Activated CD8-positive, alpha-beta memory T cell treated with anti-CD3 and anti-CD28 coated beads, Interleukin-2, amount 10 ng/mL, durations not matched to agents 7 days and 5 days (primary cell): Measurements from ENCODE around the gene ATIC. TPM values are rescaled to one million over a fixed set of nuclear protein-coding genes. Genes with fewer than 3 reads are reported as not detected.

Experiments
- ATAC-seq: fragments of 150-1000 bp; cut with Tn5 transposase; one replicate; pipeline ENCODE4 v1.10.0; 2021; ENCODE audit warnings: moderate library complexity
- CTCF ChIA-PET: fragments of 350-600 bp; sonication (Branson Sonifier 250); formaldehyde crosslinking; loops from one replicate; lab custom pipeline; 2021; ENCODE audit warnings: antibody characterized with exemption; lab: Charles Lee
- DNase-seq: peaks from one replicate; pipeline ENCODE4 v3.0.0-alpha.2; 2020
- H3K27ac Mint-ChIP-seq: one replicate; pipeline ENCODE4 v1.8.0; 2021; ENCODE audit warnings: mild to moderate bottlenecking, mixed read lengths
- H3K27me3 Mint-ChIP-seq: one replicate; pipeline ENCODE4 v1.8.0; 2021; ENCODE audit warnings: mixed read lengths
- H3K36me3 Mint-ChIP-seq: one replicate; pipeline ENCODE4 v1.8.0; 2021; ENCODE audit warnings: mild to moderate bottlenecking, mixed read lengths
- H3K4me1 Mint-ChIP-seq: one replicate; pipeline ENCODE4 v1.8.0; 2021; ENCODE audit warnings: mixed read lengths
- H3K4me3 Mint-ChIP-seq: one replicate; pipeline ENCODE4 v1.8.0; 2021; ENCODE audit warnings: mild to moderate bottlenecking, moderate library complexity, mixed read lengths
- H3K9me3 Mint-ChIP-seq: one replicate; pipeline ENCODE4 v1.8.0; 2022; ENCODE audit warnings: low read depth, mixed read lengths
- total RNA-seq, 2 experiments: library from RNA; stranded (reverse); gene quantifications; one replicate each; pipeline ENCODE4 v1.2.3, GENCODE V29; 2021

Gene ATIC
- total RNA-seq, 2 experiments from 2014 or later: 166 to 224 TPM

DNA sequence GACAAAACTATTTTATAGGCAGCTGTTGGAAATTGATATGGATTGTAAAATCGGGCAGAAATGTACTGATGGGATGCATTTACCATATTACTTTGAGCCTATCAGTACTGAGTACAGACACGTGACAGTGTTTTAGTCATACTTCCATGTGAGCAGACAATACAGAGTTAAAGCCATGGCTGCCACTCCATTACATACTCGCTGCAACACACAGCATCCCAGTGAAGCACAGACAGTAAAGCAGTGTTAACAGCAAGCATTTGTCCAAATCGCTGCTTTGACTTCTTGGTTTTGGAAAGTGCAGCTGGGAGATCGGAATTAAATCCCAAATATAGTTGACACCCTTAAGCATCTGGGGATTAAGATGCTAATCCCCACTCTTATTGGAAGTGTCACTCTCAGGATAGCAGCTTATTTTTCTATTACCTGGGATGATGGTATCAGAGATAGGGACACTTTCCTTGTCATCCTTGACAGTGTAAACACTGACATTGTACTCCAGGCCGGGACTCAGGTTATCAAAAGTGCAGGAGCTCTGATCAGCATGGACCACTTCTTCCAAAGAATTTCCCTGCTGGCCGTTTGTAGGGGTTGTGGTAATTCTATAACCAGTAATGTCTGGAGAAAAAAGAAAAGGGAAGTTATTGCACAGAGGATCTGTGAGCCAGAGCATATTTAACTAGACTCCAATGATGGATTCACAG is 82.4 kb downstream of the ATIC start:
- Mint-ChIP-seq H3K9me3 (no peaks in the 10 kb centered on the region), H3K4me3 (no peak overlapping the region), H3K27me3 (peaks cover 36% of the 10 kb centered on the region), H3K4me1 (no peaks in the 10 kb centered on the region), H3K36me3 (no peaks in the 10 kb centered on the region), H3K27ac (no peak overlapping the region)
- CTCF ChIA-PET: no interaction called here
- DNase-seq (no peak), ATAC-seq (no peak)

DNA sequence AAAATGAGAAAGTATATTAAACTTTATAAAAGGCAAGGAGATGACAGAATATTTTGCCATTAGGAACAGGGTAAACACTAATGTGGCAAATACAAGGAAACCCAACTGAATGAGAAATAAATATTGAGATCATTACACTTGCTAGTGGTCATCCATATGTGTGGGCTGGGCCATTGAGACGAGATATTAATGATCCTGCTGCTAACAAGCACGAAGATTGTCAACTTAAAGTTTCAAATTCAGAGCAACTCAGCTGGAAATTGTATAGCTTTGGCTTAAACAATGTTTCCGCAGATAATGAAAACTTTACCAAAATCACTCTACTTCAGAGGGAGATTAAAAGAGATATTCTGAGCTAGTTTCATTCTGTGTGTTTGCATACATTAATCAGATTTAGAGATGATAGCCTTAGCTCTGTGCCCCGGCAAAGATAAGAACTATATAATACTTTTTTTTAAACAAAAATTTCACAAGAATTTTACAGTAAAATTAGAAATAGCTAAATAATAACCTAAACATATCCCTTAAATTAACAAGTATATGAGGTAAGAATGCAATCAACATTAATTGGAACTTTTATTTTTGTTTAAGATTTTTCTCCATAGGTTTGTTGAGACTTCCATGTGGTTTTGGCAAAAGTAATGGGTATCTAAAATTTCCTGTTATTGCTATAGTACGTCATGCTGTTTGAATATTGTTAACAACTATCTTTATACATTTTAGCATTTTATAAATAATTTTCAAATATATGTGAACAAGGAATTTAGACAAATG is 84.0 kb downstream of the ATIC start:
- H3K9me3 Mint-ChIP-seq: no peaks in the 10 kb centered on the region
- H3K27me3 Mint-ChIP-seq: peaks cover 38% of the 10 kb centered on the region
- H3K4me1 Mint-ChIP-seq: no peaks in the 10 kb centered on the region
- no peak for ATAC-seq
- no peak for DNase-seq
- H3K36me3 Mint-ChIP-seq: no peaks in the 10 kb centered on the region
- CTCF ChIA-PET: no interaction called here
- no peak overlapping the region for H3K4me3 Mint-ChIP-seq
- H3K27ac Mint-ChIP-seq: no peak overlapping the region

DNA sequence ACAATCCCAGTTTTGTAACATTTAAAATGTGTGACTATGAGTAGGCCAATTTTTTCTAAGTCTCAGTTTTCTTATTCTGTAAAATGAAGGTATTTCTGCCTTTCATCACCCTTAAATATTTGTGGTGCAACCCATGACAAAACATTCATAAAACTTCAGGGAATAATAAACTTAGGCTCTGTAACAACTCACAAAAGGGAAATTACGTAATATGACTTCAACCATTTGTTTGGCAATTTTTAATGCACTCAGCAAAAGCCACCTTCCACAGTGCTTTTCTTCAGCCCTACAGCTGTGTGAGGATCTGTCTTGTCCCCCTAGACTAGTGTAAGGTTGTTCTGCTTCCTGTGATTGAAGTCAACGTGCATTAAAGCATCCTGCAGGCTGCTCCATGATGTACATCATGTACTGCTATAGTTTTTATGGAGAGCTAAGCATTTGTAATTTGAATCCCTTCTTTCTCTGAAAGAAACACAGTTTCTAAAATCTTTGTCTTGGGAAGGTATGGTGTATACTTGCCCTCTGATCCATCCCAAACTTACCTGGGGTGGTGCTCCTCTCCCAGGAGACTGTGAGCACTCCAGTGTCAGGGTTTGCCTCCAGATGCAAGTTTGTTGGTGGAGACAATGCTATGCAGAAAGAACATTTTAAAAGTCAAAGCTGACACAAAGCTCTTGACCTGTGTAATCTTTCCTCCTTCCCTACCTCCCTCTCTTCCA is 84.9 kb downstream of the ATIC start:
- Mint-ChIP-seq H3K9me3 (no peaks in the 10 kb centered on the region), H3K4me3 (no peak overlapping the region)

DNA sequence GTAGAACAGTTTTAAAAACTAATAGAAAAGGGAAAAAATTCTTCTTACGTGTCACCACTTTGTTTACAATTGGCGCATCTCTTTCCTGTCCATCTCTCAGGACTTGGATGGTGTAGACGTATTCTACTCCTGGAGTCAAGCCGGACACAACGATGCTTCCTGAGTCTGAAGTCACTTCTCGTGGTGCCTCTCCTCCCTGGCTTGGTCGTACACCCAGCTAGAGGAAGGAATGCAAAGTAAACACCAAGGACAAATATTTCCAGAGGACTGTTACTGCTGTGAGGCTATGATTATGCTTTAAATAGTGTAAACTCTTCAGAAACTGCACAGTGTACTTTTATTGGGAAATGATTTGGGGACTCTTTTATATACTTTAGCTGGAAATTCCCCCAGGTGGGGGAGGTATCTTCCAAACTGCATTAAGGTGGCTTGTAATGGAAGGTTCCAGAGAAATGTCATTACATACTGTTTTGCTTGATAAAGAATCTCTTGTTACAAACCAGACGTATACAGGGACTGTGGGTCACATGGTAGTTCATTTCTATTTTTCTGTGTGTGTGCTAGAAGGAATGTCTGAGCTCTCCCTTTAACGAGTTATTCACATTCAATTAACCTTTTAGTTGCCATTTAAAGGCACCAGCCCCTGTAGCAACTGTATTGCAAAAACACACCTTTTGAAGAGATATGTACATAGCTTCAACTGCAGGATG is 85.9 kb downstream of the ATIC start:
- Mint-ChIP-seq H3K4me1 (peaks cover 6% of the 10 kb centered on the region), H3K27ac (no peak overlapping the region), H3K36me3 (no peaks in the 10 kb centered on the region), H3K27me3 (peaks cover 32% of the 10 kb centered on the region), H3K9me3 (no peaks in the 10 kb centered on the region), H3K4me3 (no peak overlapping the region)
- DNase-seq (no peak), ATAC-seq (no peak)
- CTCF ChIA-PET: no interaction called here

More for the DNA sequence above, 84.9 kb downstream of the ATIC start:
- Mint-ChIP-seq H3K27me3 (peaks cover 35% of the 10 kb centered on the region), H3K27ac (no peak overlapping the region), H3K4me1 (peaks cover 2% of the 10 kb centered on the region), H3K36me3 (no peaks in the 10 kb centered on the region)
- ATAC-seq (no peak), DNase-seq (no peak)
- CTCF ChIA-PET: no interaction called here

DNA sequence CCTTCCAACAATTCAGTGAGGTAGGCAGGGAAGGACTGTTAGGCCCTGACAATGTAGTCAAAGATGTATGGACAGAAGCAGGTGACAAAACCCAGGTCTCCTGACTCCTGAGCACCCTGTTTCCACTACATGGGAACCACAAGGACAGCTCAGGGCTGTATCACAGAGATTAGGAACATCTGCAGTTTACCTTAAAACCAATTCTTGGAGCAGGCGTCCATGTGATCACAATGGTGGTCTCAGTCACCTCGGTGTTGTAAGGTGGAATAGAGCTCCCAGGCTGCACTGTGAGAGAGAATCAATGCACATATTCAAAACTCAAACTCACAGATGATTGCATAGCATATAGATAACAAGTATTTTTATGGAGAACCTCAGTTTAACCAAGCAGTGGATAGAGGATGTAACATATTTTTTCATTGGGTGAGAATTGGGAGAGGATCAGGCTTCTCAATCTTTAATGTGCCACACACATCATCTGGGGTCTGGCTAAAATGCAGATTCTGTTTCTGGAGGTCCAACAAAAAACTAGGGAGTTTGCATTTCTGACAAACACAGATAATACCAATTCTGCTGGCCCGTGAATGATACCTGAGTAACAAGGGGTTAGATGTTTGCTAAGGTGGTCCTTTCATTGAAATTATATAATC is 87.3 kb downstream of the ATIC start:
- Mint-ChIP-seq H3K4me1 (peaks cover 6% of the 10 kb centered on the region), H3K36me3 (no peaks in the 10 kb centered on the region), H3K9me3 (no peaks in the 10 kb centered on the region), H3K4me3 (no peak overlapping the region), H3K27me3 (peaks cover 38% of the 10 kb centered on the region), H3K27ac (no peak overlapping the region)
- ATAC-seq (no peak), DNase-seq (no peak)
- CTCF ChIA-PET: no interaction called here

Other genes with a start within 250 kb of the ATIC start
- gene ABCA12, start 173.4 kb upstream of the ATIC start, total RNA-seq: not detected
- 1 to 10 TPM in 1 of 2 experiments, under 1 TPM in 1; 0.70 to 2.5 TPM for gene FN1, start 124.0 kb downstream of the ATIC start, total RNA-seq